IPS-18a (cell line): Measurements from ENCODE around the gene AP2A1.
"Not testable (repeated sequence)": the region's sequence is repeated elsewhere in the genome, so short reads cannot be mapped to it uniquely, and the experiment has no call there.

Source experiments
- H3K27ac ChIP-seq: one replicate; pipeline ENCODE4 v1.5.1; 2013; ENCODE audit warnings: low read length
- H3K27me3 ChIP-seq: one replicate; pipeline ENCODE4 v1.6.1; 2013; ENCODE audit warnings: mild to moderate bottlenecking, low read length; ENCODE audit not compliant: control insufficient read depth, insufficient read depth
- H3K36me3 ChIP-seq: one replicate; pipeline ENCODE4 v1.6.1; 2013; ENCODE audit warnings: low read depth, low read length; ENCODE audit not compliant: control insufficient read depth
- H3K4me1 ChIP-seq: one replicate; pipeline ENCODE4 v1.6.1; 2013; ENCODE audit warnings: low read depth, low read length; ENCODE audit not compliant: control insufficient read depth
- H3K4me3 ChIP-seq: one replicate; pipeline ENCODE4 v1.5.1; 2013; ENCODE audit warnings: low read length
- H3K9ac ChIP-seq: one replicate; pipeline ENCODE4 v1.6.1; 2013; ENCODE audit warnings: mild to moderate bottlenecking, low read length, moderate library complexity
- H3K9me3 ChIP-seq: one replicate; pipeline ENCODE4 v1.6.1; 2013; ENCODE audit warnings: low read depth, low read length; ENCODE audit not compliant: control insufficient read depth

The AP2A1 gene

GRCh38 chr19:49766930-49767299, at the start of gene AP2A1:
TSS of gene AP2A1 (plus strand) at chr19:49767001. CDS start at chr19:49767134, 133 bp downstream.
- peak within 1 kb of the TSS; percentile 78 for H3K27ac ChIP-seq
- H3K9ac ChIP-seq = peak within 1 kb of the TSS; percentile 90
- peak within 1 kb of the TSS; percentile 92 for H3K4me3 ChIP-seq
- H3K9me3 ChIP-seq = no peaks in the 10 kb centered on the region
- no peaks in the 10 kb centered on the region for H3K27me3 ChIP-seq
- no peaks in the 10 kb centered on the region for H3K4me1 ChIP-seq
- H3K36me3 ChIP-seq = no peaks in the 10 kb centered on the region

- H3K9ac ChIP-seq = no peak overlapping the region
- H3K4me1 ChIP-seq = no peaks in the 10 kb centered on the region
- no peaks in the 10 kb centered on the region for H3K36me3 ChIP-seq
- H3K27me3 ChIP-seq = no peaks in the 10 kb centered on the region
- H3K9me3 ChIP-seq = no peaks in the 10 kb centered on the region
- no peak overlapping the region for H3K27ac ChIP-seq
- no peak overlapping the region for H3K4me3 ChIP-seq
These were observed 48.3 kb upstream of the AP2A1 start for GRCh38 chr19:49718511-49718910.

- H3K27me3 ChIP-seq = no peaks in the 10 kb centered on the region
- H3K9ac ChIP-seq = no peak overlapping the region
- H3K9me3 ChIP-seq = no peaks in the 10 kb centered on the region
- no peak overlapping the region for H3K4me3 ChIP-seq
- H3K36me3 ChIP-seq = no peaks in the 10 kb centered on the region
- H3K4me1 ChIP-seq = no peaks in the 10 kb centered on the region
- no peak overlapping the region for H3K27ac ChIP-seq
These were observed 47.8 kb upstream of the AP2A1 start for GRCh38 chr19:49718991-49719390.

GRCh38 chr19:49719420-49719819, 47.4 kb upstream of the AP2A1 start:
- H3K27ac ChIP-seq, H3K9ac ChIP-seq, H3K27me3 ChIP-seq, H3K36me3 ChIP-seq, H3K9me3 ChIP-seq, H3K4me1 ChIP-seq, H3K4me3 ChIP-seq: not testable (repeated sequence)

- H3K9me3 ChIP-seq = no peaks in the 10 kb centered on the region
- H3K4me3 ChIP-seq = no peak overlapping the region
- no peaks in the 10 kb centered on the region for H3K4me1 ChIP-seq
- H3K27ac ChIP-seq = no peak overlapping the region
- H3K27me3 ChIP-seq = no peaks in the 10 kb centered on the region
- H3K36me3 ChIP-seq = no peaks in the 10 kb centered on the region
- H3K9ac ChIP-seq = no peak overlapping the region
These were observed 39.4 kb upstream of the AP2A1 start for GRCh38 chr19:49727217-49728030.

GRCh38 chr19:49730166-49730565, 36.6 kb upstream of the AP2A1 start:
- H3K36me3 ChIP-seq = no peaks in the 10 kb centered on the region
- H3K4me3 ChIP-seq = no peak overlapping the region
- H3K27ac ChIP-seq = no peak overlapping the region
- no peaks in the 10 kb centered on the region for H3K9me3 ChIP-seq
- H3K9ac ChIP-seq = no peak overlapping the region
- no peaks in the 10 kb centered on the region for H3K4me1 ChIP-seq
- H3K27me3 ChIP-seq = no peaks in the 10 kb centered on the region

- Histone ChIP-seq H3K4me3 (no peak overlapping the region), H3K27ac (no peak overlapping the region), H3K9ac (no peak overlapping the region), H3K9me3 (no peaks in the 10 kb centered on the region), H3K4me1 (no peaks in the 10 kb centered on the region), H3K36me3 (no peaks in the 10 kb centered on the region), H3K27me3 (no peaks in the 10 kb centered on the region)
These were observed 28.5 kb upstream of the AP2A1 start for GRCh38 chr19:49738268-49738667.

GRCh38 chr19:49739098-49739497, 27.7 kb upstream of the AP2A1 start:
- H3K27me3 ChIP-seq = no peaks in the 10 kb centered on the region
- no peak overlapping the region for H3K4me3 ChIP-seq
- no peaks in the 10 kb centered on the region for H3K9me3 ChIP-seq
- H3K36me3 ChIP-seq = no peaks in the 10 kb centered on the region
- H3K9ac ChIP-seq = no peak overlapping the region
- no peaks in the 10 kb centered on the region for H3K4me1 ChIP-seq
- H3K27ac ChIP-seq = no peak overlapping the region

GRCh38 chr19:49739933-49740332, 26.9 kb upstream of the AP2A1 start:
- Histone ChIP-seq H3K27ac (no peak overlapping the region), H3K27me3 (no peaks in the 10 kb centered on the region), H3K36me3 (no peaks in the 10 kb centered on the region), H3K9me3 (no peaks in the 10 kb centered on the region), H3K4me1 (no peaks in the 10 kb centered on the region), H3K4me3 (no peak overlapping the region), H3K9ac (no peak overlapping the region)

GRCh38 chr19:49741210-49741844, 25.5 kb upstream of the AP2A1 start:
- Histone ChIP-seq H3K36me3 (no peaks in the 10 kb centered on the region), H3K27ac (no peak overlapping the region), H3K9me3 (no peaks in the 10 kb centered on the region)

GRCh38 chr19:49744946-49745381, 21.8 kb upstream of the AP2A1 start:
- peaks cover 4% of the 10 kb centered on the region for H3K4me1 ChIP-seq
- no peak overlapping the region for H3K27ac ChIP-seq
- H3K36me3 ChIP-seq = no peaks in the 10 kb centered on the region
- no peak overlapping the region for H3K9ac ChIP-seq
- H3K9me3 ChIP-seq = no peaks in the 10 kb centered on the region
- no peaks in the 10 kb centered on the region for H3K27me3 ChIP-seq
- H3K4me3 ChIP-seq = no peak overlapping the region

More at GRCh38 chr19:49741210-49741844, 25.5 kb upstream of the AP2A1 start:
- H3K4me1 ChIP-seq = no peaks in the 10 kb centered on the region
- no peak overlapping the region for H3K4me3 ChIP-seq
- H3K9ac ChIP-seq = no peak overlapping the region
- no peaks in the 10 kb centered on the region for H3K27me3 ChIP-seq
